GM18520 (cell line): Measurements from ENCODE around the gene PAQR6.

Source experiments
- ATAC-seq: cut with Tn5 transposase; IDR thresholded peaks from one replicate; pipeline ENCODE4 v1.9.1; 2021; ENCODE audit not compliant: unreplicated experiment

PAQR6 gene

GRCh38 chr1:156263288-156263655 is 15.4 kb upstream of the PAQR6 start:
- ATAC-seq = no peak

GRCh38 chr1:156262461-156263287 is 14.8 kb upstream of the PAQR6 start:
- no peak for ATAC-seq

- no peak for ATAC-seq
These were observed 13.0 kb upstream of the PAQR6 start for GRCh38 chr1:156260896-156261295.

- no peak for ATAC-seq
These were observed 11.9 kb upstream of the PAQR6 start for GRCh38 chr1:156259805-156260204.

GRCh38 chr1:156258859-156259258 is 11.0 kb upstream of the PAQR6 start:
- ATAC-seq = no peak

GRCh38 chr1:156257711-156258110 is 9.9 kb upstream of the PAQR6 start:
- ATAC-seq = no peak

GRCh38 chr1:156253634-156254033 is 5.8 kb upstream of the PAQR6 start:
- ATAC-seq = no peak

GRCh38 chr1:156251527-156251926 is 3.7 kb upstream of the PAQR6 start:
- no peak for ATAC-seq

- no peak for ATAC-seq
These were observed 1.7 kb upstream of the PAQR6 start for GRCh38 chr1:156249593-156249992.

GRCh38 chr1:156248323-156248683 is 447 bp upstream of the PAQR6 start:
- ATAC-seq = no peak

GRCh38 chr1:156246781-156247459 is 936 bp downstream of the PAQR6 start:
- ATAC-seq = no peak

- ATAC-seq = no peak
These were observed 1.5 kb downstream of the PAQR6 start for GRCh38 chr1:156246241-156246780.

- ATAC-seq = no peak
These were observed 2.2 kb downstream of the PAQR6 start for GRCh38 chr1:156245451-156246232.

- ATAC-seq = no peak
These were observed 3.1 kb downstream of the PAQR6 start for GRCh38 chr1:156244712-156245111.

- ATAC-seq = no peak
These were observed 3.7 kb downstream of the PAQR6 start for GRCh38 chr1:156244126-156244525.

GRCh38 chr1:156242738-156243137 is 5.1 kb downstream of the PAQR6 start:
- no peak for ATAC-seq

GRCh38 chr1:156241926-156242325 is 5.9 kb downstream of the PAQR6 start, which contains the start of gene BGLAP:
BGLAP (plus strand) TSS chr1:156242184; CDS start chr1:156242232, 48 bp downstream.
- no peak for ATAC-seq

GRCh38 chr1:156241311-156241811 is 6.5 kb downstream of the PAQR6 start:
- ATAC-seq = no peak

- no peak for ATAC-seq
These were observed 9.6 kb downstream of the PAQR6 start for GRCh38 chr1:156238248-156238647.

GRCh38 chr1:156236164-156236563 is 11.7 kb downstream of the PAQR6 start:
- no peak for ATAC-seq

GRCh38 chr1:156233426-156234127 is 14.3 kb downstream of the PAQR6 start:
- ATAC-seq = no peak
